ENCODE measurements around the gene RUSC1.

GRCh38 chr1:155304558-155305063, 16.1 kb upstream of the RUSC1 start:
- TF ChIP-seq CTCF (IDR thresholded peaks at IDR 0.05) (no peak), EZH2 (IDR thresholded peaks at IDR 0.05; ENCODE audit: borderline replicate concordance, insufficient read depth, low read depth, low read length, poor library complexity, severe bottlenecking) (no peak)
